GM12892 (cell line): ENCODE data around the gene CD96.

Experiments used
- POLR2A ChIP-seq: IDR thresholded peaks from 2 replicates; pipeline ENCODE4 v1.6.1; 2011; ENCODE audit warnings: low read depth, low read length, control low read depth
- POLR2AphosphoS5 ChIP-seq: IDR thresholded peaks from 2 replicates; pipeline ENCODE4 v1.6.1; 2011; ENCODE audit warnings: low read depth, low read length, control low read depth
- TAF1 ChIP-seq: IDR thresholded peaks from 2 replicates; pipeline ENCODE4 v1.6.1; 2011; ENCODE audit warnings: low read depth, mild to moderate bottlenecking, control low read depth, low read length, borderline replicate concordance

DNA sequence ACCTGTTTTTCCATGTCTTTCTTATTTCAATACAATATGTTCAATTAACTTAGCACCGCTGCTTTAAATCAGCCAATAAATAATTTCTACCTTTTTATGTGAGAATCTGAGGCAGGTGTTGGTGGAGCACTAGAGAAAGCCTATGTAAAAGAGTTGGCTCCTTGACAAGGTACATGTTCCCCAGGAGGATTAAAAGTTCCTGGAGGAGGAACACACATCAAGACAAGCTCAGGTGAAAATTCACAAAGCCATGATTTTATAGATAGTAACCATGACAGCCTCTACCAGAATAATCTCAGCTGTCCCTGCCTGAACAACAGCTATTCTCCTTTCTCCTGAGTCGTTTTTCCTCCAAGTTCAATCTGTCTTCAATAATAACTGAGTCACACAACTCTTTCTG, 56.6 kb downstream of the CD96 start:
- no peak for TF ChIP-seq POLR2A
- TF ChIP-seq POLR2AphosphoS5, result no peak
- no peak for TF ChIP-seq TAF1
